ENCODE results near the gene SERPINE2.

DNA sequence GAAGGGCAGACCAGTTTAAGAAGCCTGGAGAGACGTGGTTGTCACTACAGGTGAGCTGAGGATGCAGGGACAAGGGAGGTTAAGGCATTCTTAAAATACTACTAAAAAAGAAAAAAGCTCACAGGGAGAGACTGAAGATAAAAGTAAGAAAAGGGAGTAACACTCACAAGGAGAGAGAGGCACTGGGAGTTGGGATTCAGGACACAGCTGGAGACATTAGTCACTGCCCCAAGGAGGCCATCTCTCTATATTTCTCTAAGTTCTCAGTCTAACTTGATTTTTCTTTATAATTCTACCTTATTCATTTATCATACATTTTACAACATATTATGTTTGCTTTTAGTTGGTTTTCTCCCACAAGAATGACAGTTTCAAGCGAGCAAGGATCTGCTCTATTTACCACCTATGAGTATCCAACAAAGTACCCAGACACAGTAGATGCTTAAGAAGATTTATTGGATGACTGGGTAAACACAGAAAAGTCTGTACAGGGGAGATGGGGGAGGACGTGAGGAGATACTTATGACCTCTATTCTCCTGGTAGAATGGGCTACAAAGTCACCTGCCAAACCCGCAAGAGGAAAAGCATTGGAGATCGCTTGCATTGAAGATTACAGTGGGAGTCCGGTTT is 2.2 kb downstream of the SERPINE2 start:
- TF ChIP-seq, protein P1, sequence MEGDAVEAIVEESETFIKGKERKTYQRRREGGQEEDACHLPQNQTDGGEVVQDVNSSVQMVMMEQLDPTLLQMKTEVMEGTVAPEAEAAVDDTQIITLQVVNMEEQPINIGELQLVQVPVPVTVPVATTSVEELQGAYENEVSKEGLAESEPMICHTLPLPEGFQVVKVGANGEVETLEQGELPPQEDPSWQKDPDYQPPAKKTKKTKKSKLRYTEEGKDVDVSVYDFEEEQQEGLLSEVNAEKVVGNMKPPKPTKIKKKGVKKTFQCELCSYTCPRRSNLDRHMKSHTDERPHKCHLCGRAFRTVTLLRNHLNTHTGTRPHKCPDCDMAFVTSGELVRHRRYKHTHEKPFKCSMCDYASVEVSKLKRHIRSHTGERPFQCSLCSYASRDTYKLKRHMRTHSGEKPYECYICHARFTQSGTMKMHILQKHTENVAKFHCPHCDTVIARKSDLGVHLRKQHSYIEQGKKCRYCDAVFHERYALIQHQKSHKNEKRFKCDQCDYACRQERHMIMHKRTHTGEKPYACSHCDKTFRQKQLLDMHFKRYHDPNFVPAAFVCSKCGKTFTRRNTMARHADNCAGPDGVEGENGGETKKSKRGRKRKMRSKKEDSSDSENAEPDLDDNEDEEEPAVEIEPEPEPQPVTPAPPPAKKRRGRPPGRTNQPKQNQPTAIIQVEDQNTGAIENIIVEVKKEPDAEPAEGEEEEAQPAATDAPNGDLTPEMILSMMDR (IDR thresholded peaks at IDR 0.05): no peak
- no peak for TF ChIP-seq POLR2A (IDR thresholded peaks at IDR 0.05)

Measured in ovary (tissue), 3 donors.